D721Med (cell line): ENCODE data around the gene CA11.

Source experiments
- DNase-seq: peaks from one replicate; pipeline ENCODE4 v3.0.0; 2011; ENCODE audit warnings: low spot score; ENCODE audit not compliant: insufficient read length
- FAIRE-seq: peaks from 2 replicates; lab custom pipeline; 2011; peaks lifted over from hg19 to GRCh38; lab: Jason Lieb, UNC
- TF ChIP-seq, protein P1 (sequence below): IDR thresholded peaks from 2 replicates; pipeline ENCODE4 v1.5.1; 2012; ENCODE audit warnings: mild to moderate bottlenecking, control low read depth; ENCODE audit not compliant: insufficient read depth; ENCODE audit errors: missing control alignments

The CA11 gene

DNA sequence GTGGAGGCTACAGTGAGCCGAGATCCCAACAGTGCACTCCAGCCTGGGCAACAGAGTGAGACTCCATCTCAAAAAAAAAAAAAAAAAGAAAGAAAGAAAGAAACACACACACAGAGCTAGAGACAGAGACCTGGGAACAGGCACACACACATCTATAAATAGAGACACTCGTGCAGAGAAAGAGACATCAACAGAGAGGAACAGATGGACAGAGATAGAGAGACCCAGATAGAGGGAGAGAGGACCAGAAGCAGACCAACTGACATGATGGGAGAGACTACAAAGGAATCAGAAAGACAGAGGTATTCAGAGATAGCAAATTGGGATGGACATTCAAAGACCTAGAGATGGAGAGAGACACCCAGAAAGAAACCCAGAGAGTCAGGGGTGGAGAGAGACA lies 2.1 kb upstream of the CA11 start:
- TF ChIP-seq, protein P1, sequence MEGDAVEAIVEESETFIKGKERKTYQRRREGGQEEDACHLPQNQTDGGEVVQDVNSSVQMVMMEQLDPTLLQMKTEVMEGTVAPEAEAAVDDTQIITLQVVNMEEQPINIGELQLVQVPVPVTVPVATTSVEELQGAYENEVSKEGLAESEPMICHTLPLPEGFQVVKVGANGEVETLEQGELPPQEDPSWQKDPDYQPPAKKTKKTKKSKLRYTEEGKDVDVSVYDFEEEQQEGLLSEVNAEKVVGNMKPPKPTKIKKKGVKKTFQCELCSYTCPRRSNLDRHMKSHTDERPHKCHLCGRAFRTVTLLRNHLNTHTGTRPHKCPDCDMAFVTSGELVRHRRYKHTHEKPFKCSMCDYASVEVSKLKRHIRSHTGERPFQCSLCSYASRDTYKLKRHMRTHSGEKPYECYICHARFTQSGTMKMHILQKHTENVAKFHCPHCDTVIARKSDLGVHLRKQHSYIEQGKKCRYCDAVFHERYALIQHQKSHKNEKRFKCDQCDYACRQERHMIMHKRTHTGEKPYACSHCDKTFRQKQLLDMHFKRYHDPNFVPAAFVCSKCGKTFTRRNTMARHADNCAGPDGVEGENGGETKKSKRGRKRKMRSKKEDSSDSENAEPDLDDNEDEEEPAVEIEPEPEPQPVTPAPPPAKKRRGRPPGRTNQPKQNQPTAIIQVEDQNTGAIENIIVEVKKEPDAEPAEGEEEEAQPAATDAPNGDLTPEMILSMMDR: no peak
- FAIRE-seq: no peak

DNA sequence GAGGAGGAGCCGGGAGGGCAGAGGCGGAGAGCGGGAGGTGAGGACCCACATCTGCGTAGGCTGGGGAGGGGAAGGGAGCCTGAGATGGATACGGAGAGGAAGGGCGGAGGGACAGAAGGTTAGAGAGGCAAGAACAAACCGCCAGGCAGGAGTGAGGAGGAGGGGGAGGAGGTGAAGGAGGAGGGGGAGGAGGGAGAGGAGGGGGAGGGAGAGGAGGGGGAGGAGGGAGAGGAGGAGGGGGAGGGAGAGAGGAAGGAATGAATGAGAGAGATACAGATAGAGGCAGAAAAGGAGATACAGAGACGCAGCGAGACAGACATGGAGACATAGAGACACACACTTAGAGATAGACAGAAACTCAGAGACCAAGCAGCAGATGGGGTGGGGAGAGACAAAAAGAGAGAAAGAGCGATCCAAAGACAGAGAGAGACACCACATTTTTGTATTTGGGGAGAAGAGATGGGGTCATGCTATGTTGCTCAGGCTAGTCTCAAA lies 782 bp upstream of the CA11 start:
- FAIRE-seq (no peak), DNase-seq (no peak)
- TF ChIP-seq, protein P1: no peak

More for the DNA sequence above, 2.1 kb upstream of the CA11 start:
- no peak for DNase-seq

DNA sequence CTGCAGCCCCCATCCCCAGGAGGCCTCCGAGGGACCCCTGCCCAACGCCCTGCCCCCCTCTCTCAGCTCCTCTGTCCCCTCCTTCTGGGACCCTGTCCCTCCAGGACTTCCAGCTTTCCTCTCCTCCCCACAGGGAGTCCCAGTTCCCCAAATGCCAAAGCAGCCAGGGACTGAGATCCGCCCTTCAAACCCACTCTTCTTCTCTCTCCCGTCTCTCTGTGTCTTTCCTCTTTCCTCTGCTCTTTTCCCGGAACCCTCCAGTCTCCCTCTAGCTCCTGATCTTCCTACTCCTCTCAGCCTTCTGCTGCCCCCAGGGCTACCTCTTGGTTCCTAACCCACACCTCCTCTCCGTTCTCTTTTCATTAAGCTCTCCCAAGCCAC lies 377 bp downstream of the CA11 start:
- FAIRE-seq (no peak), DNase-seq (no peak)
- TF ChIP-seq, protein P1: no peak

DNA sequence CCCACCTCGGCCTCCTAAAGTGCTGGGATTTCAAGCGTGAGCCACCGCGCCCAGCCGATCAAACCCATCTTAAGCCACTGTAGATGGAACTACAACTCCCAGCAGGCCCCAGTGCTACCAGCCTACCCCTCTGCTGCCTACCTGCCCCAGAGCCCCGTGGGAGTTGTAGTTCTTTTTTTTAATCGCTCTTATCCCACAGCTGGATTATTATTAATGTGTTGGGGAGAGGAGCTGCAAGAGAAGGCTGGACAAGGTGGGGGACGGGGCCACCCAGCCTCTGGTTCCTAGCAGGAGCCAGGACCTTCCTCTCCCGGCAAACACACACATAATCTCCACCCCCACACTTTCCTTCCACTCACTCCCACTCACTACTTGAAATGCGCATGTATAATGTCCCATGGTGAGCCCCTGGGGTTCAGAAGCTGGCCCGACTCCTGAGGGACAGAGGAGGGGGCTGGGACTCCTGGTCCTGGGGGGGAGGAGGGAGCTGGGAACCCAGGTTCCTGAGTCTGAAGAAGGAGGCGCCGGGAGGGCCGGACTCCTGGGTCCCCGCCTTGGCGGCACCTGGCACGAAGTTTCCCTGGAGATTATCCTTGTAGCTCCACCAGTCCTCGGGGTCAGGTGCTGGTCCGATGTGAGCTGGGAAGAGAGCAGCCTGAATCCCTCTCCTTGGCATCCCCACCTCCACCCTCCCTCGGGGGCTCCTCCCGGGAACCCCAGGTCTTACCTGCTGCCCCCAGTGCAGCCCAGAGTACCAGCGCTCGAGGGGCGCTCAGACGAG lies 958 bp downstream of the CA11 start:
- no peak for DNase-seq
- TF ChIP-seq, protein P1: no peak
- FAIRE-seq: no peak

DNA sequence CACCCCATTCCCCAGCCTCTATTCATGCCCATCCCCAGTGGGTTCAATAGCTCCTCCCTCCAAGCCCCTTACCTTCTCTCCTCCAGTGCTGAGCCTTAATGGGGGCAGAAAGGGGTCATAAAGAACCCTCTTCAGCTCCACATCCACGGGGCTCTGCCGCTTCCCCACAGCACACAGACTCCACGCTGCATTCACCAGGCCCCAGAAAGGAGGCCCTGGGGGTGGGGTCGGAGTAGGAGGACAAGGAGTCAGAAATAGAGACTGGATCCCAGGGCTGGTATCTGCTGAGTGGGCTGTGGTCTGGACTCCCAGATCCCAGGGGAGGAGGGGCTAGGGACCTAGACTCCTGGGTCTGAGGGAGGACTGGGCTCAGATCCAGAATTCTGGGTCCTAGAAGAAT lies 1.6 kb downstream of the CA11 start:
- FAIRE-seq (no peak), DNase-seq (no peak)
- TF ChIP-seq, protein P1: no peak

DNA sequence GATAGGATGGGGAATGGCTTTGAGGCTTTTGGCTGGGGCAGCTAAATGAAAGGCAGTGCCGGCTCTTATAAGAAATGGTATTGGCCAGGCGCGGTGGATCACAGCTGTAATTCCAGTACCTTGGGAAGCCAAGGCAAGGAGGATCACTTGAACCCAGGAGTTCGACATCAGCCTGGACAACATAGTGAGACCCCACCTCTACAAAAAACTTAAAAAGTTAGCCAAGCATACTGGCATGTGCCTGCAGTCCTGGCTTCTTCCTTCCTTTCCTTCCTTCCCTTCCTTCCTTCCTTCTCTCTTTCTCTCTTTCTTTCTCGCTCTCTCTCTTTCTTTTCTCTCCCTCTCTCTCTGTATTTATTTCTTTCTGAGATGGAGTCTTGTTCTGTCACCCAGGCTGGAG lies 3.1 kb downstream of the CA11 start:
- DNase-seq (no peak), FAIRE-seq (no peak)
- TF ChIP-seq, protein P1: no peak

DNA sequence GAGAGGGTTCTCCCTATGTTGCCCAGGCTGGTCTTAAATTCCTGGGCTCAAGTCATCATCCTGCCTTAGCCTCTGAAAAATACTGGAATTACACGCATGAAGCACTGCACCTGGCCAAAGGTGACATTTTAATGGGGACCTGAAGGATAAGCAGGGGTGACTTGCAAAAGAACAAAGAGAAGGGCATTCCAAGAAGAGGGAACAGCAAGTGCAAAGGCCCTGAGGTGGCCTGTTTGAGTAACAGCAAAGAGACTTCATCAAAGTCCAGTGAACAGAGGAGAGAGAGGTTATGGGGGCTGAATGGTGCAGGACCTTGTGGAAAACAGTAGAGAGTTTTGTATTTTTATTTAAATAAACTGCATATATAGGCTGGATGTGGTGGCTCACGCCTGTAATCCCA lies 4.1 kb downstream of the CA11 start:
- no peak for FAIRE-seq
- TF ChIP-seq, protein P1: no peak

More for the DNA sequence above, 4.1 kb downstream of the CA11 start:
- DNase-seq: no peak
